Frontal cortex (tissue), 4 donors: ENCODE measurements around the gene AFAP1L1. TPM values are rescaled to one million over a fixed set of nuclear protein-coding genes. Genes with fewer than 3 reads are reported as not detected.

Experiments
- DNase-seq, 2 donors: peaks; one replicate each; pipeline ENCODE4 v3.0.0; 2012; ENCODE audit warnings: low spot score in 2 of 2
- FAIRE-seq: peaks from 2 replicates; lab custom pipeline; 2012; peaks lifted over from hg19 to GRCh38; lab: Jason Lieb, UNC
- total RNA-seq: library from RNA; depleted of rRNA; stranded (reverse); fragments of >200 nt; gene quantifications from one replicate; pipeline ENCODE4 v1.2.3, GENCODE V29; 2014
- donor health status: control.
- donor health status: control.
- donor health status: control.

Gene AFAP1L1
- total RNA-seq, 1 donor from 2014 or later = 4.9 TPM

GRCh38 chr5:149282027-149282965 lies 10.6 kb downstream of the AFAP1L1 start:
- no peak for DNase-seq
- no peak for FAIRE-seq

DNA sequence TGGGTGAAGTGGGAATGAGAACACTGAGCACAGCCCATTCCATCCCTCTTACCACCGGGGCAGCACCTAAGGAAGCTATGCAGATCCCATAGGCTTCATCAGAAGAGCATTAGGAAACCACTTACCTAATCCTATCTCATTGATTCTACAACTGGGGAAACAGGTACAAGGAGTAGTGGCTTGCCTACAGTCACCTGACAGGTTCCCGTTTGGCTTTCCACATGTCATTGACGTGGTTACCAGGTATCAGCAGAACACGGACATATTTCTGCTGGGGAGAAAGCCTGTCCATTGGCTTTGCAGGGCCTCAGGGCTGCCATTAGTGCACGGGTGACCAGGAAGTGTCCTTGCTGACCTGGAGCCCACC lies 11.3 kb downstream of the AFAP1L1 start:
- FAIRE-seq = no peak
- no peak for DNase-seq

DNA sequence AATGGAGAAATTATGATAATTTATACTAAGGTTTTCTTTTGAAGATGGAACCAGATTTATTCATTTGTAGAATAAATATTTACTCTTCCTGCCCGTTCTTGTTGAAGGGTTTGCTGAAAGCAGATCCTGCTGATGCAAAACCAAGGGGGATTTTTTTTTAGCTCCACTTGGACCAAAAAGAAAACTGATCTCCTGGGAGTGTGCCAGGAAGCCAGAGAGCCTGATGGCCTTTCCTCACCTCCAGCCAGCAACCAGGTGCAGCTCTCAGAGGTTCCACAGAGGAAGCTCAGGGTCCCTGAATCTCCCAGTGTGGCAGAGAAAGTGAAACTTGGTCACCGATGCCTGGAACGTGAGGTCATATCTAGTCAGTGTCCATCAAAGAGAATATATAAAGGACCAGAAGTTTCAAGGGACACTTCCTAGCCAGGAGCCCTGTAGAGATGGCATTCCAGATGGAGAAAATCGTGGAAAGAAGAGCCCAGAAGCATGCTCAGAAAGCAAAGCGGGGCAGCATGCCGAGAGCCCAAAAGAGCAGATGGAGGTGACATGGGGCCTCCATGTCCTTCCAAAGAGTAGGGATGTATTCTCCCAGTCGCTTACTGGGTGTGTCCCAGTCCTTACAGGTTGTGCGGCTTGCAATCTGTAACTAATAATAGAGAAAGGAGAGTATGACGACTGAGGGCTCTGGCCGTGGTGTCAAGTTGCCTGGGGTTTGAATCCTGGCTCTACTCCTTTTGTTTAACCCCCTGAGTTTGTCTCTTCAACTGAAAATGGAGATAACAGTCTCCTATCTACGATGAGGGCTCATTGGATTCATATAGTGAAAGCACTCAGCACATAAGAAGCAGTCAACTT lies 12.2 kb downstream of the AFAP1L1 start:
- DNase-seq (no peak), FAIRE-seq (no peak)

- DNase-seq = no peak
- no peak for FAIRE-seq
These were observed 12.8 kb downstream of the AFAP1L1 start for GRCh38 chr5:149284501-149284900.

GRCh38 chr5:149285153-149285552 lies 13.5 kb downstream of the AFAP1L1 start:
- DNase-seq = no peak
- FAIRE-seq = no peak

DNA sequence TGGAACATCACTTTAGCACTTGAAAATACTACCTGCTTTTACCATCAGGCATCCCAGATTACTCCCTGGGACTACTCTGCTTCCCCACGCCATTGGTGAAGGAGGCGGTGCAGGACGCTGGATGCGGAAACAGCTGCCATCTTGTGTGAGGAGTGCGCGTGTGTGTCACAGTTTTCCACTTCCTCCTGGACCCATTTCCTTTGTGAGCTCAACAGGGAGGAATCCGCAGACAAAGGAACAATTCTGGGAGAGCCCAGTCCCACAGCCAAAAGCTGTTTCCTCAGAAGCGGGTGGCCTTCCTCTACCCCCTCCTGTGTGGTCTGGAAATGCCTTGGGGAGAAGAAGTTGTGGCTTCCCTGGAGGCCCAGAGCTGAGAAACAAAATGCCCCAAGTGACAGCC lies 16.8 kb downstream of the AFAP1L1 start:
- DNase-seq = no peak
- no peak for FAIRE-seq

- FAIRE-seq (no peak), DNase-seq (no peak)
These were observed 17.6 kb downstream of the AFAP1L1 start for GRCh38 chr5:149289301-149289700.

DNA sequence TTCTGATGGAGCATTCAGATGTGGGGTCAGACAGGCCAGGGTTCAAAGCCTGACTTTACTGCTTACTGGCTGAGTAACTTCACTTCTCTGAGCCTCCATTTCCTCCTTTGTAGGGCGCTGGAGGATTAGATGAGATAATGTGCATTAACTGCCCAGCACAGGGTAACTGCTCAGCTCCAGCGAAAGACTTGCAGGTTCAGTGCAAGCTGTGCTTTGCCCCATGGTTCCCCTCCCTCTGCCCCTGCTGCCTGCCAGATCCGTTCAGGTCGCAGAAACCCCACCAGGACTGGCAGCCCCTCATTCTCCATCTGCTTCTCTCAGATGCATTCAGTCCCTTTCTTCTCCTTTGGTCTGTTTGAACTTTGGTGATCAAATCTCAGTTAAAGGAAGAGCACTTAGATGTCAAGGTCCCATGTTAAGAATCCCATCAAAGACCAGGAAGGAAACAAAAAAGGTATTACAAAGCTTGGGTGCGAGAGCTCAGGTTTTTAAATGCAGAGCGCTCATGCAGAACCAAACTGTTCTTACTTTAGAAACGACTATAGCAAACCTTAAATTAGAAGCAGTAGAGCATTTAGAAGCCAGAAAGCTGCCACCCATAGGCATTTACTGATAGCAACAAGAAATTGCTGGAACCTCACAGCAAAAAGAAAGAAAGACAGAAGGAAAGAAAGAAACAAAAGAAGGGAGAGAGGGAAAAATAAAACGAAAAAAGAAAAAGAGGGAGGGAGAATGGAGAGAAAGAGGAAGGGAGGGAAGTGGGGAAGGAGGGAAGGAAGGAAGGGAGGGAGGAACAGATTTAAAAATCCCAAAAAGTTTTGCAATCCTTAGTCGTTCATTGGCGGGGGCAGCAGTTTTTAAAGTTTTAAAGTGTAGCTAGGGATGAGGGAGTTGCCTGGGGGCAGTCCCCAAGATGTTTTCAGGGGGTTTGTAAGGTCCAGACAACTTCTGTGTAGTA lies 23.5 kb downstream of the AFAP1L1 start:
- DNase-seq (no peak), FAIRE-seq (no peak)

- no peak for DNase-seq
- FAIRE-seq = no peak
These were observed 25.8 kb downstream of the AFAP1L1 start for GRCh38 chr5:149297340-149298025.

- no peak for FAIRE-seq
- no peak for DNase-seq
These were observed 26.5 kb downstream of the AFAP1L1 start for GRCh38 chr5:149298163-149298562.

DNA sequence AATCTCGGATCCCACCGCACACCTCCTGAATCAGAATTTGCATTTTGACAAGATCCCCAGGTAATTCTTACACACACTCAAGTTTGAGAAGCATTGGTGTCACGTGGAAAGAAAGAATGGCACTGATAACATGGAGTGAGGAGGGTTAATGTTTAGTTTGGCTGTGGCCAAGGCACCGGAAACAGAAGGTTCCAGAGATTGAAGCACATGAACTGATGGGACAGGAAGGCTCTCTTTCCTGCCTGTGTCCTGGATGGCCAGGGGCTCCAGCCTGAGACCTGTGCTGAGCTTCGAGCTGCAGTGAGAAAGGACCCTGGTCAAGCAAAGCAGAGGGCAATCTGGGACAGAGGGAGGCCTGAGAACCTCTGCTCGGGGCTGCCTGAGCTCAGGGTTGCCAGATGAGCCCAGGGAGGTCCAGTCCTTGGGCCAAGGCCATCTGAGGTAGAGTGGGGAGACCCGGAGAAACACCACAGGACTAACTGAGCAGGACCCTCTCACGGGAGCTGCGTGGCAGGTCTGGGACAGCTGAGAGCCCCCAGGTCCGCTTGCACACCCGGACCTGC lies 27.3 kb downstream of the AFAP1L1 start:
- FAIRE-seq (no peak), DNase-seq (no peak)

DNA sequence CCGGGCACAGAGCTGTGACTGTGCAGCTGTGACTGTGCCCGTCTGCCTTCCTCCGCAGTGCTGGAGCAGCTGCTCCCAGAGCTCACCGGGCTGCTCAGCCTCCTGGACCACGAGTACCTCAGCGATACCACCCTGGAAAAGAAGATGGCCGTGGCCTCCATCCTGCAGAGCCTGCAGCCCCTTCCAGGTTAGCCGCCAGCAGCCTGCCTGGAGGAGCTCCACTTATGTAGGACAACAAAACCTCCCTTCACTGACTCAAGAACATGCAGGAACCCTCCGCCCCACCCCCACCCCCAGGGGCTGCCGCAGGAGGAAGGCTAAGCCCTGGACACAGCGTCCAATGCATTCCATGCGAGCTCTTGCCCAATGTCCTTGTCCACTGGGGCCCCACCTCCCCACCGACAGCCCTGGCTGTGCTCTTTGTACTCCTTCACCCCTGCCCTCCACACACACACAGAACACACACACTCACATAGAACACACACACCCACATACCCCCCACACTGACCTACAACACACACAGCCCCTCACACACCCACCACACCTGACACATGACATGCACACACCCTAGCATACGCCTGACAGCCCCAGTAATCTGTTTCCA lies 27.9 kb downstream of the AFAP1L1 start:
- FAIRE-seq (no peak), DNase-seq (no peak)

GRCh38 chr5:149300441-149300840 lies 28.8 kb downstream of the AFAP1L1 start:
- DNase-seq (no peak), FAIRE-seq (no peak)

DNA sequence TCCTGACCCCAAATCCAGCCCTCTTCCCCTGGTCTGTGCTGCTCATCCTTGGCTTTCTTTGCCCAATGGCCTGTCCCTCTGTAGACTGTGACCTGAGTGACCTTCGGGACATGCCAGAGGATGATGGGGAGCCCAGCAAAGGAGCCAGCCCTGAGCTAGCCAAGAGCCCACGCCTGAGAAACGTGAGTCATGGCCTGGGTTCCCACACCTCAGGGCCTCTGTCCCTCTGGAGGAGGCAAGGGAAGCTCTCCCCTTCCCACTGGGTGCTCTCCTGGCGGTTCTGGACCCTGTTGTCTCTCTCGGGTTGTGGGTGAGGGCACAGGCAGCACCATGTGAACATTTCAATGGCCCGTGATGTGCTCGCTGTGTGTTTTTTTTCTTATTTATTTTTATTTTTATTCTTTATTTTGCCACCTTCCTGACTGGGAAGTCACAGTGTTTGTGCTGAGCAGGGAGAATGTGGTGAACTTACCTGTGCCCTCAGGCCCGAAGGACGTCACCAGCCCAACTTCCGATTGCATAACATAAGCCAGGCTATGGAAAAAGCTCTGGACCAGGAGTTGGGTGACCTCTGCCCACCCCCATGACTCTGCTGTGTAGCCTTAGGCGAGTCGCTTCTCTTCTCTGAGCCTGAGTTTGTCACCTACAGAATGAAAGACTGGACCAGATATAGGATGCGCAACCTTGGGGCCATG lies 29.5 kb downstream of the AFAP1L1 start:
- FAIRE-seq = no peak

DNA sequence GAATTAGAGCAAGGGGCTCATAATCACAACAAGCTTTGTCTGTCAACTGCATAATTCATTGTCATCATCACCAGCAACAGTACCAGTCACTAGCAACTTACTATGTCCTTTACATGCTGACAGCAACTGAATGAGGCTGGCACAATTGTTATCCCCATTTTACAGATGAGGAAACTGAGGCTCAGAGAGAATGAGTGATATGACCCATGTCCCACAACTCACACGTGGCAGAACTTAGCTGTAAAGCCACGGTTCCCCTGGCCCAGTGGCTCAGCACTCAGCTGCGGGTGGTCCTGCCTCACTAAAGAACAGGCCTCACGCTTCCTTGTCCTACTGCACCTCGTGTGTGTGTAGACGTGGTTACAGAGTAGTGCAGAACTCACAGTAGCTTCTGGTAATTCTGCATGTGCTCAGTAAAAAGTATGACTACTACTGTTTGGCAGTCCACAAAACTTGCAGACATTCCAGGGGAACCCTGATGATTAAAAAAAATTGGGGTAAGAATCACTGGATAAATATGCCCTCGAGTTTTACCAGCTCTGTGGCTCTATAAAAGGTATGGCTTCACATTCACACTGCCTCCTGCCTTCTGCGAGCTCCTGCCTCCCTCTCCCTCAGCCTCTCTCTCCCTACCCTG lies 30.2 kb downstream of the AFAP1L1 start:
- FAIRE-seq (no peak), DNase-seq (no peak)

More for the DNA sequence above, 29.5 kb downstream of the AFAP1L1 start:
- no peak for DNase-seq

- no peak for FAIRE-seq
These were observed 31.0 kb downstream of the AFAP1L1 start for GRCh38 chr5:149302641-149303040.

GRCh38 chr5:149303210-149303609 lies 31.6 kb downstream of the AFAP1L1 start:
- FAIRE-seq (no peak), DNase-seq (no peak)

More at GRCh38 chr5:149302641-149303040, 31.0 kb downstream of the AFAP1L1 start:
- DNase-seq = no peak
